GM21576 (cell line): ENCODE results near the gene ASF1B.

ENCODE experiments used
- ATAC-seq: cut with Tn5 transposase; IDR thresholded peaks from one replicate; pipeline ENCODE4 v1.9.1; 2021; ENCODE audit warnings: mild to moderate bottlenecking, moderate library complexity; ENCODE audit not compliant: unreplicated experiment

ASF1B gene

DNA sequence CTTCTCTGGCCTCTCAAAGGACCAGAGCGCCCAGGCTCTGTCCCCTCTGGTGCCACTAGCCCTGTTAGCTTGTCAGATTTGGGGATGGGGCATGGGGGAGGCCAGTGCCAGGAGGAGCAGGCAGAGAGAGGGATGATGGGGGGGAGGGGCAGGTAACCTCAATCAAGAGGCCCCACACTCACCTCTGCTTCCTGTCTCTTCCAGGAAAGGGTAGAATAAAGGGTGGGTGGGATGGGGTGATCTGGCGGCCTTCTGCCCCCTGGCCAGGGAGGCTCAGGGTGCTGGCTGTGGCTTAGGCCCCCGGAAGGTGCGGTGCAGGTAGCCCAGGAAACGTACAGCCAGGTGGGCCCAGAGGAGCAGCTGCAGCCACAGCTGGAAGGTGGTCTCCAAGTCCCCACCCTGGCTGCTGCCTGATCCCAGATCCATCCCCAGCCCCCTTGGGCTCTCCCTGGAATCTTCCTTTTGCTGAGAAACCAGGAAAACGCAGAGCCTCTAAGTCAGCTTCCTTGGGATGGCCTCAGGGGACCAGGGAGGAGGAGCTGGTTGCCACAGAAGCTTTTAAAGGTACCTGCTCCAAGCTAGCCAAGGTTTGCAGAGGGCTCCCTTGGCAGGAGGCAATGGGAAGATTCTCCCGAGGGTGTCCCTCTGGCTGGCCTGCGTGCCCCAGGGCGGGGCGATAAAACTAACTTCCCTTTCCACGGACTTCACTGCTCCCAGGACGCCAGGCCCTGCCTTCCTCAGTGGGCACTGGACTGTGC lies 24.2 kb downstream of the ASF1B start:
- ATAC-seq: no peak

DNA sequence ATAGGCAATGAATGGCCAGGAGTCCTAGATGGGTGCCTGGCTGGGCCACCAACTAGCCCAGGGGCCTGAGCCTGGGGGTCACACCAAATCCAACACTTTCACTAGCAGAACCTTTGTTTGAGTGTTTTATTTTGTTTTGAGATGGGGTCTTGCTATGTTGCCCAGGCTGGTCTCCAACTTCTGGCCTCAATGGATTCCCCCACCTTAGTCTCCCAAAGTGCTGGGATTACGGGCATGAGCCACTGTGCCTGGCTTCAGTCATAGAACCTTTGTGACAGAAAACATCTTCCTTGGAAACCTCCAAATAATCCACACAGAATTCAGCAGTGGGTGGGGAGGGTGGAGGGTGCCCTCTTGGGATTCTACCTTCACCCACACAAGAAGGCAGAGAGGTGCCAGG lies 24.9 kb downstream of the ASF1B start:
- no peak for ATAC-seq

DNA sequence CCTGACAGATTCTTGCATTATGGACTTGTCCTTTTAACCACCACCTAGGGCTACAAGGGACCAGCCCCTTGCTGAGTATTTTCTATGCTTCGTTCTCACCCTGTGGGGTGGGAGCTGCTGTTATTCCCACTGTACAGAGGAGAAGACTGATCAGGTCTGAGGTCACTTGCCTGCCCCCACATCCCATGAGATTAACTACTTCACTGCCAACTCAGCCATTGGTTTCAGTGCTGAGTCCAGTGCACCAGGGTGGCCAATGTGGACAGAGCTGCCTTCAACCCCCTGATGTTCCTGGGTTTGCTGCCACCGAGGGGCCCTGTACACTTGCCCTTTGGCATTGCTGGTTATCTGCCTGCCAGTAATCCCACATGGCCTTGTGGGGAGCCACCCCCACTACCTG lies 25.7 kb downstream of the ASF1B start:
- no peak for ATAC-seq

DNA sequence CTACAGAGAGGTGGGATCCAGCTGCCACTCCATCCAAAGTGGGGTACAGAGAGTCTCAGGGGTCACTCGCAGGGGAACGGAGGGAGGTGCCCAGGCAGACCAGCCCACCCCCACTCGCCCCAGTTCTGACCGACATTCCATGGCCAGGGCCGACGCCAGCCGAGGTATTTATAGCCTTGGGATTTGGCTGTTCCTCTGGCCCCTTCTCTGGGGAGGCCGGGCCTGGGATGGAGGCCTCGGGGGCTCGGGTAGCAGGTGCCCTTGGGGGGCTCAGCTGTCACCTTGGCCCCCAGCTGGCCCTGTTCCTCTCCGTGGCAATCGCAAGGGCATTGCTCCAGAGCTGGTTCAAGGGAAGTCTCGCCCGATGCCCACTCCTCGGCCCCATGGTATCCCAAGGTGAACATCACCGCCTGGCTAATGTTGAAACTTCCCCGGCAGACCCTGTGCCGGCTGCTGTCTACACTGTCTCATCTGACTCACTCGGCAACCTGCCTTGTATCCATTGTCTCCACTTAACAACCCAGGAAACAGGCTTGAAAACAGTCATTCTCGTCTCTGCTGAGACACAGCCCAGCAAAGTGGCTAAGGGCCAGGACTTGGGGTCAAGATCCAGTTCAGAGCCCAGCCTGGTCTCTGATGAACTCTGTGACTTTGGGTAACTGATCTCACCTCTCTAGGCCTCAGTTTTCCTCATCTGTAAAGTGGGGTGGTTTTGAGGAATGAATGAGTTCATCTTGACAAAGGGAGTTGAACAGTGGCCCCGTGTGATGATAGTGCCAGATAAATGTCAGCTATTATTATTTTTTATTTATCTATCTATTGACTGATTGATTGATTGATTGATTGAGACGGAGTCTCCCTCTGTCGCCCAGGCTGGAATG lies 28.6 kb downstream of the ASF1B start:
- no peak for ATAC-seq

DNA sequence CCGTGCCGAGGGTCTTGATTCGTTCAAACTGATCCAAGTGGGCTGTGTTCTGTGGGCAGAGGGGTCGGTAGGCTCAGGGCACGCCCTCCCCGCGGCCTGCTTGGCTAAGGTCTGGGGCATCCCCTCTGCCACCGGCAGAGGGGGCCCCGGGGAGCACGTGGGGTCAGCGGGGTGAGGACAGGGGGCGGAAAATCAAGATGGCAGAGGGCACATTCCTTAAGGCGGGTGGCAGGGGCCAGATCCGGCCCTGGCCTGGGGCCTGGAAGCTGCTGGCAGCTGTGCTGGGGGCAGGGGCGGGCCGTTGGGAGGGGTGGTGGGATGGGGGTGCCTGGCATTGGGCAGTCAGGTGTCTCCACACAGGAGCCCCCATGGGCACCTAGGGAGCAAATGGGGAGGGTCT lies 29.5 kb downstream of the ASF1B start:
- no peak for ATAC-seq

DNA sequence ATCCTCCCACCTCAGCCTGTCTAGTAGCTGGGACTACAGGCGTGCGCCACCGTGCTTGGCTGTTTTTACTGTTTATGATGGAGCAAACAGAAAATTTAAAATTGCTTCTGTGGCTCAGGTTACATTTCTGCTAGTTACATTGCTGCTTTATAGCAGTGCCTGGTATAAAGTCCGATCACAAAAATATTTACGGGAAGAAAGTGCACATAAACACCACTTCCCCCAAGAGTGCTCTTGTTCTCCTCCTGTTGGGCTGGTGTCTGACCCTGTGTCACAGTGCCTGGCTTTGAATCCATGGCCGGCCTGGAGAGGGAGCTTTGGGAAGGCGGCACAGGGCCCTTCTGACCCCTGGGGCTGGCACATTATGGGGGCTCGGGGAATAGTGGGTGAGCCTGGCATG lies 30.7 kb downstream of the ASF1B start:
- no peak for ATAC-seq

DNA sequence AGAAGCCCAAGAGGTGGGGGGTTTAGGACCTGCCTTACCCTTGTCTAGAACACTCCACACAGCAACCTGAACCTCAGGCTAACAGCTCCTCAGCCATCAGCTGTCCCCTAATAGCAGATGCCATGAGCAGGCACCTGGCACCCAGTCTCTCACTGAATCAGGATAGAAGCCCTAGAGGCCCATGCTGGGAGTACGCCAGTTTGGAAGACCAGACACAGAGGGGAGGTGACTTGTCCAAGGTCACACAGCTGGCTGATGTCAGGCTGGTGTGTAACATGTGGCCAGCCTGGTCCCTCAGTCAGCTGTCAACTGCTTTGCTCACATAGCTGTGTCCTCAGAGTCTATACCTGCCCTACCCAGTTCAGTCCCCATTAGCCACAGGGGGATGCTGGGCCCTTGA lies 33.1 kb downstream of the ASF1B start:
- no peak for ATAC-seq

- no peak for ATAC-seq
Observed at GRCh38 chr19:14102756-14103155, 33.6 kb downstream of the ASF1B start.

GRCh38 chr19:14102102-14102696 lies 34.2 kb downstream of the ASF1B start:
- no peak for ATAC-seq

- ATAC-seq: no peak
Observed at GRCh38 chr19:14101003-14101545, 35.3 kb downstream of the ASF1B start.

DNA sequence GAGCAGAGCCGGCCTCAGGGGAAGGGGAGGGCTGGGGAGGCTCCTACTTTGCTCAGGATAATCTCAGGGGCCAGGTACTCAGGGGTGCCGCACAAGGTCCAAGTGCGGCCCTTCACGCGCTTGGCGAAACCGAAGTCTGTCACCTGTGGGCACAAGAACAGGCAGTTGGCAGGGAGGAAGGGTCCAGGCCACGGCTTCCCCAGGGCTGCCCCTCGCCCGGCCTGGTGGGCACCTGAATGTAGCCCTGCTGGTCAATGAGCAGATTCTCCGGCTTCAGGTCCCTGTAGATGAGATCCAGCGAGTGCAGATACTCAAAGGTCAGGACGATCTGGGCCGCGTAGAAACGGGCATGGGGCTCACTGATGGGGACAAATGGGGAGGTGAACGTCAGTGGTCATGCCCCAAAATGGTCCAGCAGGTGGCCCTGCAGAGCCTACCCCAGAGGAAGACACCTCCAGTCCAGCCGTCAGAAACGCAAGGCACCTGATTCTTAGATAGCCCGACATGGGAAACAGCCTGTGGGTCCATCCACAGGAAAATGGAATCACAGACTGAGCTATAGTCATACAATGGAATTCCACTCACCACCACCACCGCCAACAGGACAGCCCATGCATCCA lies 38.7 kb downstream of the ASF1B start:
- ATAC-seq: no peak

DNA sequence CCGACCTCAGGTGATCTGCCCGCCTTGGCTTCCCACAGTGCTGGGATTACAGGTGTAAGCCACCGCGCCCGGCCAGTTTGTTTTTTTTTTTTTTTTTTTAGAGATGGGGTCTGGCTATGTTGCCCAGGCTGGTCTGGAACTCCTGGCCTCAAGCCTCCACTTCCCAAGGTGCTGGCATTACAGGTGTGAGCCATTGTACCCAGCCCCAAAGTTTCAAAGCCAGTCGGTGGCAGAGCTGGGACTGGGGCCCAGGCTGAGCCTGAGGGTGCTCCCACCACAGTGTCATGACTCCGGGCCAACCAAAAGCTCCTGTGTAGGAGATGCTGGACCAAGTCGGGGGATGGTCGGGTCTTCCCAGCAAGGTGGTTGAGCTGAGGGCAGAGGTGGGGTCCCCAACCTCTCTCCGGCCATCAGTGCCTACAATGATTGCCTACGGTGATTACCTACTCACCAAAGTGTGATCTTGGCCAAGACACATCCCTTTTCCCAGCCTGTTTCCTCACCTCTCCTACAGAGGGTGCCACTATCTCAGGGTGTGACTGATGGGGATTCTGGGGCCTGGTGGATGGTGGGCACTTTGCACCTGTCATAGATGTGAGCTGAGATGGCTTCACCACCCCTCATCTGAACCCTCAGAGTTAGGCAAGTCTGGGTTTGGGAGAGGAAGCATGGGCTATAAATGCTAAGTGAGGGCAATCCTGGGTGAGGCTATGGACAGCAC lies 40.0 kb downstream of the ASF1B start:
- no peak for ATAC-seq

DNA sequence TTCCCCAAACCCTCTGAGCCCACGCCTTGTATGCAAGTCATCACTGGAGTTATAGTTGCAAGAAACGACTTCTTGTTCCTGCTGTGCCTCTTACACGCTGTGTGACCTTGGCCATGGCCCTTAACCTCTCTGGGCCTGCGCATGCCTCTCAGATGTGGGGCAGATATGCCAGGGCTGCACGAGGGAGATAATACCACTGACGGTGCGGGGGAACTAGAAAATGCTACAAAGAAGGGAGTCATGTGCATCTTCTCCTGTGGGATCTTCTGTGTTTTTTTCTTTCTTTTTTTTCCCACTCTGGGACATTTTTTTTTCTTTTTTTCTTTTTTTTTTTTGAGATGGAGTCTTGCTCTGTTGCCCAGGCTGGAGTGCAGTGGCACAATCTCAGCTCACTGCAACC lies 41.5 kb downstream of the ASF1B start:
- ATAC-seq: no peak

GRCh38 chr19:14093117-14093823 lies 43.1 kb downstream of the ASF1B start:
- no peak for ATAC-seq

GRCh38 chr19:14091813-14092462 lies 44.5 kb downstream of the ASF1B start:
- peak; percentile 6 for ATAC-seq

GRCh38 chr19:14091081-14091812 lies 45.1 kb downstream of the ASF1B start:
- peak; percentile 66 for ATAC-seq

DNA sequence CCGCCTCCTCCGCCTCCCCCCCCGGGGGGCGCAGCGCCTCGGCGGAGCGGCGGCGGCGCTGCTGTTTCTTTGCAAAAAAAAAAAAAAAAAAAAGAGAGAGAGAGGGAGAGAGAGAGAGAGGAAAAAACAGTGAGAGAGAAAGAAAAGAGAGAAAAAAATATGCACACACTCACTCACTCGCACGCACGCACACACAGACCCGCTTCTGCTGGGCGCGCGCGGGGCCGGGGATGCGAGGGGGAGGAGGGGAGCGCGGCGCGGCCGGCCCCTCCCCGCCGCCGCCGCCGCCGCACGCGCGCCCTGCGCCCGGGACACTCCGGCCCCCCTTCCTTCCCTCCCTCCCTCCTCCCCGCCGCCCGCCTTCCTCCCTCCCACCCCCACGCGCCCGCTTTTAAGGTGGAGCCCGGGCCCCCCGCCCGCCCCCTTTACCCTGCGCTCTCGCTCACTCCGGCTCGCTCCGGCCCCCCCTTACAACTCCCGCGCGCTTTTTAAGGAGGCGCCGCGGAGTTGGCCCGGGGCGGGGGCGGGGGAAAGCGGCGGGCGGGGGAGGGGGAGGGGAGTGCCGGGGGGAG lies 45.8 kb downstream of the ASF1B start, which contains the start of gene SAMD1:
SAMD1 (minus strand) TSS at position 243 of the 572 bp plus-strand sequence.
- ATAC-seq: peak; percentile 21
